Spinal cord (tissue), 10 donors: ENCODE data around the gene PSPC1. TPM values are rescaled to one million over a fixed set of nuclear protein-coding genes. Genes with fewer than 3 reads are reported as not detected.
"Not testable (repeated sequence)": the region's sequence is repeated elsewhere in the genome, so short reads cannot be mapped to it uniquely, and the experiment has no call there.

ENCODE experiments used
- DNase-seq, 6 donors: peaks; one replicate each; pipeline versions ENCODE4 v3.0.0 to v3.0.0-alpha.2; 2013 to 2015; ENCODE audit warnings: low spot score in 6 of 6, low read depth in 4 of 6
- H3K27ac ChIP-seq: one replicate; pipeline ENCODE4 v1.5.1; 2013; ENCODE audit warnings: low read depth, low read length, control low read depth
- H3K27me3 ChIP-seq: one replicate; pipeline ENCODE4 v1.6.1; 2013; ENCODE audit warnings: low read length; ENCODE audit not compliant: control insufficient read depth, insufficient read depth
- H3K36me3 ChIP-seq: one replicate; pipeline ENCODE4 v1.6.1; 2013; ENCODE audit warnings: low read length; ENCODE audit not compliant: control insufficient read depth, insufficient read depth
- H3K4me1 ChIP-seq: one replicate; pipeline ENCODE4 v1.6.1; 2013; ENCODE audit warnings: low read length; ENCODE audit not compliant: control insufficient read depth, insufficient read depth
- H3K4me3 ChIP-seq: one replicate; pipeline ENCODE4 v1.5.1; 2013; ENCODE audit warnings: low read depth, low read length, control low read depth
- H3K9me3 ChIP-seq: one replicate; pipeline ENCODE4 v1.6.1; 2013; ENCODE audit warnings: low read length; ENCODE audit not compliant: control insufficient read depth, insufficient read depth
- WGBS: methylation state at CpG from one replicate; pipeline ENCODE4 v1.1.5; 2013; ENCODE audit warnings: missing lambda C conversion rate; ENCODE audit not compliant: insufficient coverage; 5-methylcytosine and 5-hydroxymethylcytosine counted together
- polyA plus RNA-seq, 2 donors: library from polyadenylated mRNA; unstranded; fragments of 120-200 nt; gene quantifications; one replicate each; pipeline ENCODE4 v1.2.1, GENCODE V29; 2013; ENCODE audit not compliant: insufficient read length in 2 of 2
- total RNA-seq, 2 donors: library from RNA; depleted of rRNA in 1 of 2; stranded (reverse); fragments of 120-200 nt in 1 of 2; fragments of >200 nt in 1 of 2; gene quantifications; one replicate each; pipeline versions ENCODE4 v1.2.3 to v1.2.4, GENCODE V29; 2013 to 2014
- donor health status: healthy.

Gene PSPC1
- total and polyA plus RNA-seq, 4 donors = 73.9 to 83.1 (median 79.1) TPM

DNA sequence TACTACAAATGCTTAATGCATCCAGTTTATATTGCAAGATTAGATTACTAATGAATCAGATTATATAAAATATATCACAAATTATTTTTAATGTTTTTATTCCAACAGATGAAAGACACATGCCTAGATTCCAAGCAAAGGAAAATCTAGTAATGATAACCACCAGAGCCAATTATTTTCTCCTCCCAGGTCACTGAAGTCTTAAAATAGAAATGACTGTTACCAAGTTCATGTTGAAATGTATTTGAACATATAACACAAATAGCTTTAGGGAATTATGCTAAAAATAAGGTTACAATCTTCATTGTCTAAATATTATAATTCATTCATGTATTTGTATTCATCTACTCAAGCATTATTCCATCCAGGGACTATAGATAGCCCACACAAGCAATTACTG is 73.0 kb downstream of the PSPC1 start:
- H3K4me1 ChIP-seq, H3K9me3 ChIP-seq, H3K27me3 ChIP-seq, H3K36me3 ChIP-seq, H3K27ac ChIP-seq, H3K4me3 ChIP-seq, DNase-seq: not testable (repeated sequence)

DNA sequence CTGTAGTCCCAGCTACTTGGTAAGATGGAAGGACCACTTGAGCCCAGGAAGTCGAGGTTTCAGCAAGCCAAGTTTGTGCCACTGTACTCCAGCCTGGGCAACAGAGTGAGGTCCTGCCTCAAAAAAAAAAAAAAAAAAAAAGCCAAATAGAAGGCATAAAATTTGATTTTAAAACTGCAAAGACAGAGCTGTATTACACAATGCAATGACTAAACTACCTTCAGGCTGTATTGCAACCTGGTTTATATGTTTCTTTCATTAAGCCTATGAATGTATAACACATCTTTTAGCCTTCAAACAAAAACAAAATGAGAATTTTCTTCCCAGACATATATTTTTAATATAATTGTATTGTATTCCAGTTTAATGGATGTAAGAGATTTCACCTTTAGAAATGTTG is 73.7 kb downstream of the PSPC1 start:
- not testable (repeated sequence) for DNase-seq, H3K4me1 ChIP-seq, H3K4me3 ChIP-seq, H3K27ac ChIP-seq, H3K27me3 ChIP-seq, H3K9me3 ChIP-seq, H3K36me3 ChIP-seq
- 83% methylated on average over 1 of the region's 1 CpG for WGBS

DNA sequence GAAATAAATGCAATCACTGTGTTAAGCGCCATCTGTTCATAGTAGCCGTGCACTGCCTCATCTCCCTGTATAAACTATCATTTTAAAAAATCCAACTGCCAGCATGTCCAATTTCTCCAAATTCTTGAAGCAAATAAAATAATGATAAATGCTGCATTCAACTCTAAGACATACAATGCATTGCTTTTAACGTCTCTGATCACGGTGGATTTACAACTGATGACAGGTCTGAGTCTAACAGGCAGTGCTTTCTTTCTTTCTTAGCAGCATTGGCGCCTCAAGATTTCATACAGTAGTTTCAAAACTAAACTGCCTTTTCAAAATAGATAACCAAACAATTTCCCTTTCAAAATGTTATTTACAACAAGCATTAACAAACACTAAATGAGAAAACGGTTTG is 78.5 kb downstream of the PSPC1 start:
- not testable (repeated sequence) for H3K36me3 ChIP-seq, H3K9me3 ChIP-seq, DNase-seq, H3K4me3 ChIP-seq, H3K4me1 ChIP-seq, H3K27ac ChIP-seq, H3K27me3 ChIP-seq
- WGBS = 55% methylated on average over 2 of the region's 6 CpGs

DNA sequence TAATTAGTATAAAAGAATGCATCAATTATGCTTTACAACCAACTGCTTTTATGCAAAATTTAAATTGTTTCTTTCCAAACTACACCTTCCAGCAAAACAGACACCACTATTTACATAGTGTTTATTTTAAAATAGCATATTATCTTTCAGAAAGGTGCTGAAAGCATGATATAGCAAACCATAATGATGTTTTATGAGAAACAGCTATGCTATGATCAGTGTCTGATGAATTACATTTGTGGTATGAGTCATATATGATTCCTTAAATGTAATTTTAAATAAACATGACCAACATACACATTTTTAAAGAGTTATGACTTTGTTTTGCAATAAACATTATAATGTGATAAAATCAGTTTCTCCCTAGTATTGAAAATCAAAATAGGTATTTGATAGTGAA is 81.1 kb downstream of the PSPC1 start:
- not testable (repeated sequence) for H3K4me1 ChIP-seq, H3K27me3 ChIP-seq, DNase-seq, H3K36me3 ChIP-seq, H3K4me3 ChIP-seq, H3K9me3 ChIP-seq, H3K27ac ChIP-seq

DNA sequence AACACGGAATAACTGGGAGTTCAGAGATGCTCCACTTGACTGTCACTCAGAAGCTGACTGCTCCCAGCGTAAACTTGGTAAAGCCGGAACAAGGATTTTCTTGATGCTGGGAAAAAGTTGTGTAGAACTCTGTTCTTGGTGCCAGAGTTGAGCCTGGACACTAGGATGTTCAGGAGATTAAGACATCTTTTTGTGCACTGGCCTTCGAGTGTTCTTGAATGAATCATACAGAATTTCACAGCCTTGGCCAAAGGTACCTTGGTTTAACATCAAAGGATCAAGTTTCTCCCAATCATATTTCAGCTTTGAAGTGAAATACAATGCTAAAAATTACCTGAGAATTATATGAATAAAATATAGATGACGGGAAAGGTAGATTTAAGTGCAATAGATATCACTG is 81.8 kb downstream of the PSPC1 start:
- not testable (repeated sequence) for H3K36me3 ChIP-seq, H3K4me1 ChIP-seq, H3K27me3 ChIP-seq, H3K9me3 ChIP-seq, H3K27ac ChIP-seq, DNase-seq, H3K4me3 ChIP-seq
- WGBS = no CpG with 5 or more reads among the region's 5 CpGs

DNA sequence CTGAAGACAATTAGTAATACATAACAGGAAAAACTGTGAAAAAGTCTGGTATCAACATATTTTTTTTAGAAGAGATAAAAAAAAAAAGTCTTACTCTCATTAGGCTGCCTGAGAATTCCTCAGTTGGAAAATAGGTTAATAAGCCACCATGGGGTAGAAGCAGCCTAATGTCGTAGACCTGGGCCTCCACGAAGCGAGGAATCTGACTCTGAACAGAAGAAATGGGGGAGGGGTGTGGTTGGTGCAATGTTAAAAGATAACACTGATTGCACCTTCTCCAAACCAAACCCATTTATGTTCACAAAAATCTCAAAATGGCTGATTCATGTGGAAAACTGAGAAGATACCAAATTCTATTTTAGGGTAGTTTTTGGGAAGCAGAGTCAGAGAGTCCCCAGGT is 86.9 kb downstream of the PSPC1 start:
- H3K4me1 ChIP-seq = no peaks in the 10 kb centered on the region
- H3K27me3 ChIP-seq = no peaks in the 10 kb centered on the region
- no peak for DNase-seq
- H3K4me3 ChIP-seq = no peak overlapping the region
- WGBS = 80% methylated on average over 1 of the region's 3 CpGs
- H3K27ac ChIP-seq = no peak overlapping the region
- peaks cover 2% of the 10 kb centered on the region for H3K36me3 ChIP-seq
- H3K9me3 ChIP-seq = no peaks in the 10 kb centered on the region

DNA sequence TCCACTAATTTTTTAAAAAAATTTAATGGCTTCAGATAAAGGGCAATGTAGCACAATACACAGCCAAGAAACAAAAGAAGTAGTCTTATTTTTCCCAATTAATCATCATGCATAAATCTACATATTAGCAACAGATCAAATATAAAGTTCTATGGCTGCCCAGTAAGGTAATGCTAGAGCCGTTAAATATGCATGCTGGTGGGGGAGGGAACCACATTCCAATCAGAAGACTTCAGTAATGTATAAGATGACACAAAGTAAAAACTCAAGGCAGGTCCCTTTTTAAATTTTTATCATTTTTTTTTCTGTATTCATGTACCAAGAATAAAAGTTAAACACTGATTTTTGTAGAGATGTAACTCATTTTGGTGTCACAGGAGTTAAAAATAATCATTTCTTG is 87.3 kb downstream of the PSPC1 start:
- WGBS = no CpG with 5 or more reads among the region's 1 CpG
- no peak for DNase-seq
- no peaks in the 10 kb centered on the region for H3K4me1 ChIP-seq
- H3K36me3 ChIP-seq = peaks cover 2% of the 10 kb centered on the region
- H3K4me3 ChIP-seq = no peak overlapping the region
- no peak overlapping the region for H3K27ac ChIP-seq
- no peaks in the 10 kb centered on the region for H3K27me3 ChIP-seq
- no peaks in the 10 kb centered on the region for H3K9me3 ChIP-seq

DNA sequence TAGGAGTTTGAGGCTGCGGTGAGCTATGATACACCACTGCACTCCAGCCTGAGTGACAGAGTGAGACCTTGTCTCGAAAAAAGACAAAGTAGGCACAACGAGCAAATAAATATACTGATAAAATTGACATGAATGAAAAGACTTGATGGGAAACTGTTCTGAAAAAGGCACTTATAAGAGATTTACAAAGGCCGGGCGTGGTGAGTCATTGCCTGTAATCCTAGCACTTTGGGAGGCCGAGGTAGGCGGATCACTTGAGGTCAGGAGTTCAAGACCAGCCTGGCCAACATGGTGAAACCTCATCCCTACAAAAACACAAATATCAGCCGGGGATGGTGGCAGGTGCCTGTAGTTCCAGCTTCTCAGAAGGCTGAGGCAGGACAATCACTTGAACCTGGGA is 91.3 kb downstream of the PSPC1 start:
- not testable (repeated sequence) for H3K4me1 ChIP-seq, H3K9me3 ChIP-seq, H3K4me3 ChIP-seq, H3K36me3 ChIP-seq, H3K27ac ChIP-seq, DNase-seq, H3K27me3 ChIP-seq
- WGBS = 100% methylated on average over 3 of the region's 8 CpGs

DNA sequence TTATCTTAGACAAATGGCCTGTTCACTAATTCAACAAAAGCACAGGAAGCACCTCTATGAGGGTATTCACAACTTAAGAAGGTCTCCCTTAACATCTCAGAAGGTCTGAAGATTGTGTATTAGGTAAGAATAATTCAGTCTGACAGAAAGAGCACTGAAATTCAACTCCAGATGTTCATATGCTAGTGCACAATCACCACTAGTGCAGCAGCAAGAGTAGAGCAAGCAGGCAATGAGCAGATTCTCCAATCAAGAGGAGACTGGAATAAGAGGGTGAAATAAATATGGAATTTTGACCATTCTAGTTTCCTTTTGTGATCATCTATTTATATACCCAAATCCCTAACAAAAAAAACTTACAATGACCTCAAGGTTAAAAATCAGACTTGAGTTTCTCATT is 97.3 kb downstream of the PSPC1 start:
- H3K4me1 ChIP-seq = no peaks in the 10 kb centered on the region
- H3K4me3 ChIP-seq = no peak overlapping the region
- H3K27ac ChIP-seq = no peak overlapping the region
- H3K36me3 ChIP-seq = no peaks in the 10 kb centered on the region
- no peaks in the 10 kb centered on the region for H3K9me3 ChIP-seq
- DNase-seq = no peak
- no peaks in the 10 kb centered on the region for H3K27me3 ChIP-seq

DNA sequence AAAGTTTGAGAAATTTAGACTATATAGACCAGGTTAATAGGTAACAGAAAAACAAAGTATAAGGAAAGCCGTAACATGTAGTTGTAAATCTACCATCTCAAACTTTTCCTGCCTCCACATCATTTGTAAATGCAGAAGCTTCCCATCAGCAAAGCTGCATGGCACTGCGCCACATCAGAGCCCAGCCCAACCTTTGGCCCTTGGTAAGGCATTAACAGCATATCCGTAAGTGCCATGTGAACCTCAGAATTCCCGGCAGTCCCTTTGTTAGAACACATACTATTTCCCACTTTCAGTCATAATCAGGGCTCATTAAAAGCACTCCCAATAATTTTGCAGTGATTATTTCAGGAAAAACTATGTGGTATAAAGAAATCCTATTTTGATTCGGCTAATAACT is 97.7 kb downstream of the PSPC1 start:
- Histone ChIP-seq H3K9me3 (no peaks in the 10 kb centered on the region), H3K27me3 (no peaks in the 10 kb centered on the region), H3K36me3 (no peaks in the 10 kb centered on the region), H3K4me1 (no peaks in the 10 kb centered on the region), H3K4me3 (no peak overlapping the region), H3K27ac (no peak overlapping the region)
- 89% methylated on average over 1 of the region's 5 CpGs for WGBS
- DNase-seq = no peak

DNA sequence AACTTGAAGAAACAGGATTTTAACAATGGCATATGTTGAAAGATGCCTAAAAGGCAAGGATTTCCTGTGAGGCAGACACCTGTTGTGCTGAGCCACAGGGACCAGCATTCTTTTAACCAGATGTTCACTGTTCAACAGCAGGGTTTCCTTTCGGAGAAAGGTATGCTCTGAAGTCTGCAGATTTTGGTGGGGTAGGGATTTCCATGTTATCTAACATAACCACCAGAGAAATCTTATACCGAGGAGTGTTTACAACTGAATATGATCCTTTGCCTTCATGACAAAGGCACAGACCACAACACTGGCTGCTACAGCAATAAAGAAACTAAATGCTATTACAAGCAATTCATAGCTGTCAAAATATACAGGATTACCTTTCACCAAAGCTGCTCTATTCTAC is 101.2 kb downstream of the PSPC1 start:
- no CpG with 5 or more reads among the region's 2 CpGs for WGBS
- H3K27me3 ChIP-seq = no peaks in the 10 kb centered on the region

More for the DNA sequence above, 101.2 kb downstream of the PSPC1 start:
- DNase-seq = no peak
- H3K9me3 ChIP-seq = no peaks in the 10 kb centered on the region
- no peaks in the 10 kb centered on the region for H3K36me3 ChIP-seq
- no peaks in the 10 kb centered on the region for H3K4me1 ChIP-seq
- no peak overlapping the region for H3K27ac ChIP-seq
- H3K4me3 ChIP-seq = no peak overlapping the region
